Adrenal gland (tissue), 5 donors: Measurements from ENCODE around the gene ADGRB2.

Experiments used
- POLR2A ChIP-seq, 2 donors: fragments of 450-650 bp; IDR thresholded peaks; one replicate each; pipeline ENCODE4 v1.6.1; 2017; ENCODE audit warnings: antibody characterized with exemption in 2 of 2, mild to moderate bottlenecking in 2 of 2, moderate library complexity in 1 of 2
- TF ChIP-seq, protein P1 (sequence below), 6 experiments: fragments of 450-650 bp in 4 of 6; fragments of 200-600 bp in 2 of 6; sonication (generic) in 1 of 6; IDR thresholded peaks; 1 replicate in 5 of 6; 2 replicates in 1 of 6; pipeline versions ENCODE4 v1.5.1 to v1.8.0; 2016 to 2021; ENCODE audit warnings: antibody characterized with exemption in 6 of 6, mild to moderate bottlenecking in 2 of 6, moderate library complexity in 1 of 6
- donor health status: DM: no; HTN: no; CAD: no.

DNA sequence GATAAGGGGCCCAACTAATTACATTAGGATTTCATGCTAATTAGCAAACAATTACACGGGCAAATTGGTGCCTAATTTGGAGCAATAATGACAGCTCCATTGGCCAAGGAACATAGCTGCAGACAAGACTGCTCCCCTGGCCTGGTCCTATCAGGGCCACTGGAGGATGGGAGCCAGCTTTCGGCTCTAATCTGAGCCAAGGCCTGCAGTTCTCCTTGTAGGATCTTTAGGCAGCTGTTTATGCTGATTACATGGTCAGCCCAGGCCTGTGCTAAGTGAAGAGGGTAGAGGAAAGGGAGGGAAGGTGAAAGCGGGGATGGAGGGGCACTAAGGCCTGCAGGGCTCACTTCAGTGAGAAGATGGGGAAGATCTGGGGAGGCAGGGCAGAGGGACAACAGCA is 12.4 kb upstream of the ADGRB2 start:
- TF ChIP-seq, protein P1, sequence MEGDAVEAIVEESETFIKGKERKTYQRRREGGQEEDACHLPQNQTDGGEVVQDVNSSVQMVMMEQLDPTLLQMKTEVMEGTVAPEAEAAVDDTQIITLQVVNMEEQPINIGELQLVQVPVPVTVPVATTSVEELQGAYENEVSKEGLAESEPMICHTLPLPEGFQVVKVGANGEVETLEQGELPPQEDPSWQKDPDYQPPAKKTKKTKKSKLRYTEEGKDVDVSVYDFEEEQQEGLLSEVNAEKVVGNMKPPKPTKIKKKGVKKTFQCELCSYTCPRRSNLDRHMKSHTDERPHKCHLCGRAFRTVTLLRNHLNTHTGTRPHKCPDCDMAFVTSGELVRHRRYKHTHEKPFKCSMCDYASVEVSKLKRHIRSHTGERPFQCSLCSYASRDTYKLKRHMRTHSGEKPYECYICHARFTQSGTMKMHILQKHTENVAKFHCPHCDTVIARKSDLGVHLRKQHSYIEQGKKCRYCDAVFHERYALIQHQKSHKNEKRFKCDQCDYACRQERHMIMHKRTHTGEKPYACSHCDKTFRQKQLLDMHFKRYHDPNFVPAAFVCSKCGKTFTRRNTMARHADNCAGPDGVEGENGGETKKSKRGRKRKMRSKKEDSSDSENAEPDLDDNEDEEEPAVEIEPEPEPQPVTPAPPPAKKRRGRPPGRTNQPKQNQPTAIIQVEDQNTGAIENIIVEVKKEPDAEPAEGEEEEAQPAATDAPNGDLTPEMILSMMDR (IDR thresholded peaks at IDR 0.05): no peak
- TF ChIP-seq POLR2A (IDR thresholded peaks at IDR 0.05): no peak
